Brain microvascular endothelial cell (primary cell): ENCODE measurements around the gene WNT7A.

Experiments
- DNase-seq: peaks from one replicate; pipeline ENCODE4 v3.0.0-alpha.2; 2020
- H3K27ac ChIP-seq: fragments of 250-450 bp; sonication (Bioruptor Pico); 2 replicates; pipeline ENCODE4 v1.5.1; 2020; ENCODE audit warnings: mild to moderate bottlenecking, moderate library complexity
- H3K27me3 ChIP-seq: fragments of 250-450 bp; sonication (Bioruptor Pico); replicated peaks from 2 replicates; pipeline ENCODE4 v1.5.1; 2020; ENCODE audit warnings: mild to moderate bottlenecking
- H3K36me3 ChIP-seq: fragments of 250-450 bp; sonication (Bioruptor Pico); replicated peaks from 2 replicates; pipeline ENCODE4 v1.5.1; 2020; ENCODE audit warnings: mild to moderate bottlenecking
- H3K4me3 ChIP-seq: 2 replicates; pipeline ENCODE4 v1.5.1; 2011; ENCODE audit warnings: low read depth, mild to moderate bottlenecking, control low read depth, low read length, moderate library complexity
- in situ Hi-C: cut with HindIII; loops from 2 replicates; pipeline ENCODE4 v1.10.0; 2017; ENCODE audit warnings: low sequenced_read_pairs, low pct_ligation_motif_present
- TF ChIP-seq, protein P1 (sequence below): IDR thresholded peaks from 2 replicates; pipeline ENCODE4 v1.5.1; 2011; ENCODE audit warnings: low read depth, mild to moderate bottlenecking, moderate library complexity, low read length, control low read depth, inconsistent platforms; ENCODE audit errors: missing control alignments

The WNT7A gene

DNA sequence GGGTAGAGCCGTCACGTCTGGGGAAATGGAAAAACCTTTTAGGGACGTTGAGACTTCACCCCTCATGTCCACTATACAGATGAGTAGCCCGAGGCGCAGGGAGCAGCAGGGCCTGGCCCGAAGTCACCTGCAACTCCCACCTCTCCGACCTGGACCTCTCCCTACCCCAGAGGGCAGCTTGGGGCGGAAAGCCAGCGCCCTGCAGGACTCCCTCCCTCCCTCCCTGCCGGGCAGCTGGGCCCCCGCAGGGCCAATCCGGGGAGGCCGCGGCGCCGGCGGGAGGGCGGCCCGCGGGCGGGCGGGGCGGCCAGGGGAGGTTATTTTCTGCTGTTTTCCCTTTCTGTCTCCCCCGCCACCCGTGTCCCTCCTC, 2.0 kb downstream of the WNT7A start:
- no peak overlapping the region for H3K4me3 ChIP-seq
- H3K27me3 ChIP-seq = peaks cover 47% of the 10 kb centered on the region

DNA sequence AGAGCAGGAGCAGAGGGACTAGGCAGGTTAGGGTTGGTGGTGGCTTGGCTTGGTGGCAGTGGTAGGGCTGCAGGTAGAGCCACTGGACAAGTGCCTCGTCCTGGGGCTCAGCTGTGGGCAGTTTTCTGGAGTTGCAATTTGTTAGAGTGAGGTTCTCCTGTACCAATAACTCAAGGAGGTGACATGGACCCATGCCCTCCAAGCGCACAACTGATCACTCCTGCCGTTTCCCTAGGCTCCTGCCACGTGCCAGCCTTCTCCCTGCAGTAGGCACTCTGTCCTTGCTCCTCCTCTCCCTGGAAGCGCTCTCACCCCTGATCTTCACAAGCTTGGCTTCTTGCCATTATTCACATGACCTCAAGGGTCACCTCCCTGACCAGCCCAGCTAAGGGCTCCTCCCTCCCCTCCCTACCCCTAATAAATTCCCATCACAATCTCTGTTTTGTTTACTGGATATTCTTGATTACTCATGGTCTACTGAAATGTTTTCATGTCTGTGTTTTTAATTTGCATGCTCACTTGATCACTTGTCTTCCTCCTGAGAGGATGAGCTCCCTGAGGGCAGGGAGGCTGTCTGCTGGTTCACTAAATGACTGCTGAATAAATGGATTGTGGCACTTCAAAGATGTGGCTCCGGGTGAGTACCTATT, 3.3 kb downstream of the WNT7A start:
- no peak for DNase-seq
- no peak overlapping the region for H3K27ac ChIP-seq
- in situ Hi-C loops = no loop called here
- H3K27me3 ChIP-seq = peaks cover 47% of the 10 kb centered on the region
- no peaks in the 10 kb centered on the region for H3K36me3 ChIP-seq
- TF ChIP-seq, protein P1, sequence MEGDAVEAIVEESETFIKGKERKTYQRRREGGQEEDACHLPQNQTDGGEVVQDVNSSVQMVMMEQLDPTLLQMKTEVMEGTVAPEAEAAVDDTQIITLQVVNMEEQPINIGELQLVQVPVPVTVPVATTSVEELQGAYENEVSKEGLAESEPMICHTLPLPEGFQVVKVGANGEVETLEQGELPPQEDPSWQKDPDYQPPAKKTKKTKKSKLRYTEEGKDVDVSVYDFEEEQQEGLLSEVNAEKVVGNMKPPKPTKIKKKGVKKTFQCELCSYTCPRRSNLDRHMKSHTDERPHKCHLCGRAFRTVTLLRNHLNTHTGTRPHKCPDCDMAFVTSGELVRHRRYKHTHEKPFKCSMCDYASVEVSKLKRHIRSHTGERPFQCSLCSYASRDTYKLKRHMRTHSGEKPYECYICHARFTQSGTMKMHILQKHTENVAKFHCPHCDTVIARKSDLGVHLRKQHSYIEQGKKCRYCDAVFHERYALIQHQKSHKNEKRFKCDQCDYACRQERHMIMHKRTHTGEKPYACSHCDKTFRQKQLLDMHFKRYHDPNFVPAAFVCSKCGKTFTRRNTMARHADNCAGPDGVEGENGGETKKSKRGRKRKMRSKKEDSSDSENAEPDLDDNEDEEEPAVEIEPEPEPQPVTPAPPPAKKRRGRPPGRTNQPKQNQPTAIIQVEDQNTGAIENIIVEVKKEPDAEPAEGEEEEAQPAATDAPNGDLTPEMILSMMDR = no peak
- no peak overlapping the region for H3K4me3 ChIP-seq

More for the DNA sequence above, 2.0 kb downstream of the WNT7A start:
- in situ Hi-C loops = no loop called here
- no peak for DNase-seq
- TF ChIP-seq, protein P1 = no peak
- Histone ChIP-seq H3K27ac (no peak overlapping the region), H3K36me3 (no peaks in the 10 kb centered on the region)

DNA sequence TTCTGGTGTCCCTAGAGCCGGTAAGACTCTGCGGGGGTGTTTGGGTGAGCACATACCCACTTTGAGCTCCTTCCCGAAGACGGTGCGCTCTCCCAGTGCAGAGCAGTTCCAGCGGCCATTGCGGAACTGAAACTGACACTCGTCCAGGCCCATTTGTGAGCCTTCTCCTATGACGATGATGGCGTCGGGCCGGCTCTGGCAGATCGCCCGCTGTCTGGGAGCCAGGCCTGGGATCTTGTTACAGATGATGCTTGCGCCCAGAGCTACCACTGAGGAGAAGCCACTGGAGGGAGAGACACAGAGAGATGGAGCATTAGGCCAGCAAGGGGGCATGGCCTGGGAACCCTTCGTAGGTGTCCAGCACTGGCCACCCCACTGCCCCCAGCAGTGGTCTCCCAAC, 5.0 kb downstream of the WNT7A start:
- Histone ChIP-seq H3K4me3 (no peak overlapping the region), H3K27me3 (peaks cover 31% of the 10 kb centered on the region), H3K36me3 (no peaks in the 10 kb centered on the region), H3K27ac (no peak overlapping the region)
- no peak for DNase-seq
- in situ Hi-C loops = no loop called here
- TF ChIP-seq, protein P1 = no peak

DNA sequence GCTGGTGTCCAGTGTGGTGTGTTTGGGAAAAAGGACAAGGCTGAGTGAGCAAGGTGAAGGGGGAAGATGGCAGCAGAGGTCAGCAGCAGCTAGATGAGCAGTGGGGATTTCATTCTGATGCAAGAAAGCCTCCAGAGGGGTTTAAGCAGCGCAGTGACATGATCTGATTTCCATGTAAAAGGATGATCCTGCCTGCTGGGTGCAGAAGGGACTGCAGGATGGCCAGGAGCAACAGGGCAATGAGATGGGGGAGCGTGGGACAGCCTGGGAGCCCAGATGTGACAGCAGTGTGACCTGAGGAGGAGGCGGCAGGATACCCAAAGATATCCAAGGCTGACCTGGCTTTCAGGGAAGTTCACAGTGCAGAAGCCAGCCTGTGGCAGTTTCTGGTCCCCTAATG, 6.1 kb downstream of the WNT7A start:
- TF ChIP-seq, protein P1 = no peak
- no peak overlapping the region for H3K27ac ChIP-seq
- peaks cover 21% of the 10 kb centered on the region for H3K27me3 ChIP-seq
- no peak overlapping the region for H3K4me3 ChIP-seq
- in situ Hi-C loops = no loop called here
- no peak for DNase-seq
- no peaks in the 10 kb centered on the region for H3K36me3 ChIP-seq

DNA sequence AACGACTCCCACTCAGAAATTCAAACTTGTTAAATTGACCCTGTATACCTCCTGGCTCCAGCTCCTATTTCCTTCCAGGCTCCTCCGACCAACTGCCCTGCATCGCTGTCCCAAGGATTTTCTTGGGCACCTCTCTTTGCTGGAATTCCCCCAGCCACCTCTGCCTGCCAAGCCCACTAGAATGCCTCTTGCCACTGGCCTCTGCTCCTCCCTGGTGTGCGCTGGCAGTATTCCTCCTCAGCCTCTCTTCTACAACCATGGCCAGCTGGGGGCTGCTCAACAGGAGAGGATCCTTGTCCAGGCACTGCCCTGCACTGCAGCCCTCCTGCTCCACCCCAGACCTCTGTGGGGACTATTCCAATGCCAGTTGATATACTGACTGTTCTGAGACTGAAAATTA, 7.4 kb downstream of the WNT7A start:
- TF ChIP-seq, protein P1 = no peak
- DNase-seq = no peak
- Histone ChIP-seq H3K36me3 (no peaks in the 10 kb centered on the region), H3K27ac (no peak overlapping the region), H3K4me3 (no peak overlapping the region), H3K27me3 (peaks cover 9% of the 10 kb centered on the region)
- in situ Hi-C loops = no loop called here

DNA sequence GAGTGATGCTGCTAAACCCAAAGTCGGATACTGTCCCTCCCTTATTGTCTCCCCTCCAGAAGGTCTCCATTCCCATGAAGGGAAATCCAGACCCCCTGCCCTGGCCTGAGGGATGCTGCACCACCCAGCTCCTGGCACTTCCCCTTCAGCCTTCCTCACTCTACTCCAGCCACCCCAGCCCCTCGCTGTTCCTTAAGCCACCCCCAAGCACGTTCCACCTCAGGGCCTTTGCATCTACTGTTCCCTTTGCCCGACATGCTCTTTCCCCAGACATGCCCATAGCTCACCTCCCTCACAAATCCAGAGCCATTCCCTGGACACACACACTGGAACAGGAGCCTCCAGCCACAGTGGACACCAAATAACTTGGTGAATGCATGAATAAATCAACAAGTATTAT, 8.1 kb downstream of the WNT7A start:
- in situ Hi-C loops = no loop called here
- TF ChIP-seq, protein P1 = no peak
- no peak overlapping the region for H3K4me3 ChIP-seq
- DNase-seq = no peak
- H3K36me3 ChIP-seq = no peaks in the 10 kb centered on the region
- peaks cover 2% of the 10 kb centered on the region for H3K27me3 ChIP-seq
- H3K27ac ChIP-seq = no peak overlapping the region
